ENCODE measurements around the gene CLIC1.

GRCh38 chr6:31750411-31751022 lies 14.2 kb upstream of the CLIC1 start:
- TF ChIP-seq POLR2A (IDR thresholded peaks at IDR 0.05; ENCODE audit: low read depth, low read length), result no peak
- no peak for TF ChIP-seq TCF3 (IDR thresholded peaks at IDR 0.05; ENCODE audit: borderline replicate concordance, insufficient read depth, low read depth, low read length)
- no peak for TF ChIP-seq CTCF (IDR thresholded peaks at IDR 0.05 in 2 of 3, conservative IDR thresholded peaks at IDR 0.05 in 1 of 3; ENCODE audit: control insufficient read depth in 2 of 3, extremely low read depth in 1 of 3, insufficient read depth in 1 of 3, low read depth in 3 of 3, low read length in 3 of 3)
- TF ChIP-seq REST (IDR thresholded peaks at IDR 0.05; ENCODE audit: low read depth, low read length), result no peak
- no peak for TF ChIP-seq DPF2 (IDR thresholded peaks at IDR 0.05)
- no peak for TF ChIP-seq RFX5 (IDR thresholded peaks at IDR 0.05; ENCODE audit: low read depth, low read length)
- no peak for TF ChIP-seq BACH1 (IDR thresholded peaks at IDR 0.05; ENCODE audit: borderline replicate concordance)
- no peak for TF ChIP-seq NR2F1 (conservative IDR thresholded peaks at IDR 0.05)

All from GM12878 (cell line).